Measurements from ENCODE around the gene SLC12A3. TPM values are rescaled to one million over a fixed set of nuclear protein-coding genes. Genes with fewer than 3 reads are reported as not detected.

Gene SLC12A3, protein sequence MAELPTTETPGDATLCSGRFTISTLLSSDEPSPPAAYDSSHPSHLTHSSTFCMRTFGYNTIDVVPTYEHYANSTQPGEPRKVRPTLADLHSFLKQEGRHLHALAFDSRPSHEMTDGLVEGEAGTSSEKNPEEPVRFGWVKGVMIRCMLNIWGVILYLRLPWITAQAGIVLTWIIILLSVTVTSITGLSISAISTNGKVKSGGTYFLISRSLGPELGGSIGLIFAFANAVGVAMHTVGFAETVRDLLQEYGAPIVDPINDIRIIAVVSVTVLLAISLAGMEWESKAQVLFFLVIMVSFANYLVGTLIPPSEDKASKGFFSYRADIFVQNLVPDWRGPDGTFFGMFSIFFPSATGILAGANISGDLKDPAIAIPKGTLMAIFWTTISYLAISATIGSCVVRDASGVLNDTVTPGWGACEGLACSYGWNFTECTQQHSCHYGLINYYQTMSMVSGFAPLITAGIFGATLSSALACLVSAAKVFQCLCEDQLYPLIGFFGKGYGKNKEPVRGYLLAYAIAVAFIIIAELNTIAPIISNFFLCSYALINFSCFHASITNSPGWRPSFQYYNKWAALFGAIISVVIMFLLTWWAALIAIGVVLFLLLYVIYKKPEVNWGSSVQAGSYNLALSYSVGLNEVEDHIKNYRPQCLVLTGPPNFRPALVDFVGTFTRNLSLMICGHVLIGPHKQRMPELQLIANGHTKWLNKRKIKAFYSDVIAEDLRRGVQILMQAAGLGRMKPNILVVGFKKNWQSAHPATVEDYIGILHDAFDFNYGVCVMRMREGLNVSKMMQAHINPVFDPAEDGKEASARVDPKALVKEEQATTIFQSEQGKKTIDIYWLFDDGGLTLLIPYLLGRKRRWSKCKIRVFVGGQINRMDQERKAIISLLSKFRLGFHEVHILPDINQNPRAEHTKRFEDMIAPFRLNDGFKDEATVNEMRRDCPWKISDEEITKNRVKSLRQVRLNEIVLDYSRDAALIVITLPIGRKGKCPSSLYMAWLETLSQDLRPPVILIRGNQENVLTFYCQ
- total RNA-seq (2014; rRNA removed; shearing (Covaris generic)): not detected in 2 replicates
- not detected in 2 replicates for polyA plus RNA-seq (2015; cell fraction: cytosol; rRNA removed)
- not detected in 2 replicates for polyA plus RNA-seq (2015; cell fraction: nucleus; rRNA removed)

DNA sequence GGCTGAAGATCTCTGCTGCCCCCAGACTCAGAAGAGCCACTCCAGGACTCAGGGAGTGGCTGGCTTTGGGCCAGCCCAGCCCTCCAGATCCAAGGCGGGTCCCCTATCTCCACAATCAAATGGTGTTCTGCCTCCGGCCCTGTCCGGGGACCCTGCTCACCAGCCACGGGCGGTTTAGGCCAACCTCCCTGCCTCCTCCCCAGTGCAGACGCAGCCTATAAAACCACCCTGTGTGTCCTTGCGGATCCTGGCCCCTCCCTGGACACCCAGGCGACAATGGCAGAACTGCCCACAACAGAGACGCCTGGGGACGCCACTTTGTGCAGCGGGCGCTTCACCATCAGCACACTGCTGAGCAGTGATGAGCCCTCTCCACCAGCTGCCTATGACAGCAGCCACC is at the start of gene SLC12A3:
Gene SLC12A3, plus strand, starts transcription at position 248 of the 400 bp plus-strand sequence. Its CDS starts 29 bp downstream, at position 277.
- no peak for DNase-seq (ENCODE audit: low read depth)

DNA sequence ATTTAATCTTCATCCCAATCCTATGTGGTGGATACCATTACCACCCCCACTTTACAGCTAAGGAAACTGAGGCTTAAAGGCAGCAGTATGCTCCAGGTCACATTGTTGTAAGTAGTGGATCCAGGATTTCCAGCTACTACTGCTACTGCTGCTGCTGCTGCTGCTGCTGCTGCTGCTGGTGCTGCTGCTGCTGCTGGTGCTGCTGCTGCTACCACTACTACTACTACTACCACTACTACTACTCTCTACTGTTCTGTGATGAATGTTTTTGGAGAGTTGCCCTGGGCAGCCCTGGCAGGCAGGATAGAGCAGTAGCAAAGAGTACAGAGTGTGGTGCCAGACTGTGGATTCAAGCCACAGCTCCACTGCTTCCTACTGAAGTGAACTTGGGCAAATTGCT is 49.3 kb upstream of the SLC12A3 start:
- no peak for DNase-seq (ENCODE audit: low read depth)

DNA sequence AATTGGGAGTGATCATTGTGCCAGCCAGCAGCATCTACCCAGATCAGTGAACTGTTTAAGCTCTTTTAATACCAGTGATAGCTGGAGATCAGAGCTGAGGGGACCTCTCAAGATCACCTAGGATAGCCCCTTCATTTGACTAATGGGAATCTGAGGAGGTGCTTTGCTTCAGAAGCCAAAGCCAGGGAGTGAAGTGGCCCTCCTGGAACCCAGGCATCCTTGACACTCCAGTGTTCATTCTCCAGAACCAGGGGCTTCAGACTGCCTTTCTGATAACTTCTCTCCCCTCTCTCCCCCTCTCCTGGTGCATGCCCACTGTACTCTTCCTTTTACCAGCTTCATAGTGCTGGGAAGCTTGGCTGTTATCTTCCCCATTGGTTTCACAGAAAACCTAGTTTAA is 48.0 kb upstream of the SLC12A3 start:
- no peak for DNase-seq (ENCODE audit: low read depth)

DNA sequence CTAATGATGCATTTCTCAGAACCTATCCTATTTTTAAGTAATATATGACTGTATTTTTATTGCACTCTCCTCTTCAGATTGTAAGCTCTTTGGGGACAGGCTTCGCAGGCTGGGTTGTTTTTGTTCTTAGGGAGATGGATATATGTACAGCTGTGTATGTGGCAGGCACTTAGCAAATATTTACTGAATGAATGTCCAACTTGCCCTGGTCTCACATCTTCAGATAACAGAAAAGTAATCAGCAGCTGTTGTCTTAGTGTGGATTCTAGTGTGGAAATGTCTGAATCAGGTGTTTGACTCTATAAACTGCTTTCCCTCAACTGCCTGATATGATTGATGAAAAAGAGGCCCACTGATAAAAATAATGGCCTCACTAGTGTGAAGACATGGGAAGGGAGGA is 47.1 kb upstream of the SLC12A3 start:
- DNase-seq (ENCODE audit: low read depth): no peak

DNA sequence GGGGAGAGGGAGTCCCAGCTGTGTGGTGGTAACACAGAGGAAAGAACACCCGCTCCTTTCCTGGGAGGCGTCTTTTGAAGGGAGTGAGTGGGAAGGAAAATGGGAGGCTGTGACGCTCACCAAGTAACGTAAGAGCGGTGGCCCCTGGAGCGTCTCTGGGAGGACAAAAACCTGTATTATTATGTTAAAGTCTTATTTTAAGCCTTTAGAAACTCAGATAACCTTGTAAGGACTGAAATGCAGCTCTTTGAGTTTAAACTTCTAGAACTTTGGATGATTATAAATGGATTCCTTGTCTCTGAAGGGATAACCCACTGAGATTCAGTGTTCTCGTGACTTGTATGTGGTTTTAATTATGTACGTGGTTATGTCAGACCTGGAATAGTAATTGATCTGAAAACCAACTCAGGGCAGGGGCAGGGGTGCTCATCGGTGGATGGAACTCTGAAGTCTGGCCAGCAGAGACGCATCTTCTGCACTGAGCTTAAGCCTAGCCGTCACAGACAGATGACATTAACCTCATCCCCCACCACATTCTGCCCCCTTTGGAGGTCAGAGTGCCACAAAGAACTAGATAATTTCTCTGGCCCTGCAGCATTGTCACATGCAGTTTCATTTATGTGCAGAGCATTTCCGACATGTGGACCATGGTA is 41.8 kb upstream of the SLC12A3 start:
- DNase-seq (ENCODE audit: low read depth): no peak

DNA sequence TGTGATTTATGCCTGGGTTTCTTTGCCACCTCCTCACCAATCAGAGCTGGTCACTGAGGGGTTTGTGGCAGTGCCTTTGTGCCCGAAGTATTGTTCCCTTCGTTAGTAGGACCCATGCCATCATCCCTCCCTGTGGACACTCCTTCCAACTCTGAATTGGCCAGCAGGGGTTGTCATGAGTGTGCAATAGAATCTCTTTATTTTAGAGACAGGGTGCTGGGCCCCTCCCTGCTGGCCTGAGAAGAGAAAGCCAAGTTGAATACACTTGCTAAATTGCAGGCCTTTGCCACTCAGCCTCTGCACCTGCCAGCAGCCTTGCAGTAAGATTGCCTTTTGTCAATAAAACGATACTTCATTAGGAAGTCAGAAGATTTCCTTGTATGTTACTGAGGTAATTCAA is 40.7 kb upstream of the SLC12A3 start:
- DNase-seq (ENCODE audit: low read depth): peak; percentile 10

DNA sequence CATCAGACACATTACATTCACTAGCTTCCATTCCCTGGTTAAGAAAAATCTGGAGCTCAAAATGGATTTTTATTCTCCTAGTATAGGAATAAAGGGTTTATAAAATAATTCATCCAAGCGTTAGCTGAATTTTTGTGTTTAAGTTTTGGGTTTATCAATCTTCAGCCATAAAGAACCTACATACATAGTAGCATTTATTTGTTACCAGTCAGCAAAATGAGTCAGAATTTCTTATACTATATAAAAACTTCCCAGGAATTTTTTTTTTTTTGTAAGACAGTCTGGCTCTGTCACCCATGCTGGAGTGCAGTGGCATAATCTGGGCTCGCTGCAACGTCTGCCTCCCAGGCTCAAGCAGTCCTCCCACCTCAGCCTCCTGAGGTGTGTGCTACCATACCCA is 40.2 kb upstream of the SLC12A3 start:
- no peak for DNase-seq (ENCODE audit: low read depth)

DNA sequence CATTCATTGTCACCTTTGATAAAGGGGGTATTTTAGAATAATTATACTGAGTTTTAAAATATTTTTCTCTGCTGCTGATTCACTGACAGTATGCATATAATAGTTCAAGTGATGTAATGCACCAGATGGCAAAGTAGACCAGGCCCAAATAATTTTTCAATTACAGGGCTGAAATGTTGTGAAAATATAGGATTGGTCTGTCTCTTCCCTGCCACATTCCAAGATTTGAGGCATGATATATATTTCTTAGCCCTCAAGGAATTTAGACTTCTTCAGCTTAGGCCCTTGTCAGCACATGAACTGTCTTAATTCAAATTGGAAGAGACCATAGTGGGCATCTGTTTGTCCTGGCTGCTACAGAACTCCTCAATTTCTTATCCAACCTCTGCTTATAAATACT is 39.2 kb upstream of the SLC12A3 start:
- no peak for DNase-seq (ENCODE audit: low read depth)

DNA sequence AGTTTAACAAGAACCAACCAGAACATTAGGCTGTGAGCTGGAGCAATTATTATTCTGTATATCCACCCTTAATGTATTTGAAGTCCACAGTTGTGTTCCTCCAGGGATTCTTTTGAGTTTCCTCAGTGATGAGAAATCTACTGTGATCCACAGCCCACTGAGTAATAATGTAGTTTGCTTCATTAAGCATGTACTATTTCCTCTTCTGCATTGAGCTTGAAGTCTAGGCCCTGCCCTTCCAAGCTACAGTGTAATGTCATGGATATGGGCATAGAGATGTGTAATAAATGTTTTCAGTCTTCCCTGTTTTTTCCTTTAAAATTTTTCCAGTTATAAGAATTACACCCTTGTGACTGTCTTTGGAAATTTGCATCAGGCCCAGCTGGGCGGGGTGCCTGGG is 36.4 kb upstream of the SLC12A3 start:
- DNase-seq (ENCODE audit: low read depth): no peak

DNA sequence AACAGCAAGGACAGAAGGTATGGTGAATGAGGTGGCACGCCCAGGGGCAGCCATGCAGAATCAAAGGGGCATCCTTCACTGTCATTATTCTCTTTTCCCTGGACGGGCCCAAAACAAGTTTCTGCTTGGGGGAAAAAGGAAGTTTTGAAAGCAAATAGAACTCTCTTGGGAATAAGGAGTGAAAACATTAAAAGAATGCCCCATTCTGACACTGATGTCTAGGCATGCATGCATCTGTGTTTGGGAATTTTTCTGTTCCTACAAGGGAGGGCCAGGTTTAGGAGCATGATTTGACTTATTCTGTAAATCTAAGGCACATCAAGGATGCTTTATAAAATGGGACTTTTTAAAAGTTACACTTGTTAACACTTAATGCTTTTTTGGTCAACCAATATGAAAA is 34.3 kb upstream of the SLC12A3 start:
- DNase-seq (ENCODE audit: low read depth): no peak

DNA sequence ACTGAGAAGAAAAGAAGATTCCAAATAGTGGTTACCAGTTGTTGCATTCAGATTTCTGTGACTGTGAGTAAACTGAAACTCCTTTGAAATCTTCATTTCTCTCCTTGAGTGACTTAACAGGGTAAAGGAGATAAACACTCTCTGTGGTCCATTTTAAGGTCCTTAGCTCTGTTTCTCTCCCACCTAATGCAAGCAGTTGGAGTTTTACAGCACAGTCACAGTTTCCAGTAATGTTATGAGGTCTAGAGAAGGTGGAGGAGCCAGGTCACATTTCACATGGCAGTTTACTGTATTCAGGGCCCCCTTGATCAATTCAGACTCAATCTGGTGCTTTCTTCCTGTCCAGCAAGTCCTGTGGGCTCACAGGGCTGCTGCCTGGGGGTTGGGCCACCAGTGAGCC is 32.2 kb upstream of the SLC12A3 start:
- DNase-seq (ENCODE audit: low read depth): no peak

DNA sequence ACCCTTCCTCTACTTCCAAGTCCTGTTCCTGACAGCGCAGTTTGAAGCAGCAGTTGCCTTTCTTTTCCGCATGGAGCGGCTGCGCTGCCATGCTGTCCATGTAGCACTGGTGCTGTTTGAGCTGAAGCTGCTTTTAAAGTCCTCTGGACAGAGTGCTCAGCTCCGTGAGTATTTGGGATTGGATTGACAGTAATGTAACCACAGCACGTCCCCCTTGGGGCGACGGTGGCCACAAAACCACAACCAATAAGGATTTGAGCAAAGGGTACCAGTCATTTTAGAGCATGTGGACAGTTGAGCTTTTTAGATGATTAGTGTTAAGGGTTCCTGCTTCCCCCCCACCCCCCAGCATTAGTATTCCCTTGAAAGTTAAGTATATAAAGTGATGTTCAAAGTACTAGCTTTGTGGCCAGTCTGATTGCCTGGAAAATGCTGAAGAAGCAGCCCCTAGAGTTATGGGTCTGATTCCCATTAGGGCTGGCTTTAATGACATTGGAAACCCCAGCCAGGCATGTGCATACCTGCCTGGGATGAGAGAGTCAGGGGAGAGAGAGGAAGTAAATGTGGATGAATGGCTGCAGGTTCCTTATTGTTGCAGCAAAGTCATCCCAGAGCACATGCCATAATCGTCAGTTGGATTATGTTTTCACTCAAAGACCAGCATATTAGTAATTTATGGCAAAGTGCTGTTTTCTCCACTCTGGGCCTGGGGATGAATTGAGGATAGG is 31.6 kb upstream of the SLC12A3 start:
- no peak for DNase-seq (ENCODE audit: low read depth)

DNA sequence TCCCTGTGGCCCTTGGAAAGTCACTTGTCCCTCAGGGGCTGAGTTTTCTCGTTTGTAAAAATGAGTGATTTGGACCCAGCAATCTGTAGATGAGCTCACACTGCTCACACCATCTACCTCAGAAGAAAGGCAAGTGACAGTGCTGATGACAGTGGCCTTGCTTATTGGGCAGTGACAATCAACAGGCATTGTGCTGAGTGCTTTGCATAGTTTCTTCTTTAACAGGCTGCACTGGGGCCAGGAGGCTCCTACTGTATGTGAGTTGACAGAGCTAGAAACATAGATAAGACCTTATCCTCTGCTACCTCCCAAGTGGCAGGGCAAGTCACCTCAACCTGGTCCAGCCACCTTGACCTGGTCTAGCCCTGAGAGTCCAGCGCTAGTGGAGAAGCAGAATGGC is 29.7 kb upstream of the SLC12A3 start:
- no peak for DNase-seq (ENCODE audit: low read depth)

DNA sequence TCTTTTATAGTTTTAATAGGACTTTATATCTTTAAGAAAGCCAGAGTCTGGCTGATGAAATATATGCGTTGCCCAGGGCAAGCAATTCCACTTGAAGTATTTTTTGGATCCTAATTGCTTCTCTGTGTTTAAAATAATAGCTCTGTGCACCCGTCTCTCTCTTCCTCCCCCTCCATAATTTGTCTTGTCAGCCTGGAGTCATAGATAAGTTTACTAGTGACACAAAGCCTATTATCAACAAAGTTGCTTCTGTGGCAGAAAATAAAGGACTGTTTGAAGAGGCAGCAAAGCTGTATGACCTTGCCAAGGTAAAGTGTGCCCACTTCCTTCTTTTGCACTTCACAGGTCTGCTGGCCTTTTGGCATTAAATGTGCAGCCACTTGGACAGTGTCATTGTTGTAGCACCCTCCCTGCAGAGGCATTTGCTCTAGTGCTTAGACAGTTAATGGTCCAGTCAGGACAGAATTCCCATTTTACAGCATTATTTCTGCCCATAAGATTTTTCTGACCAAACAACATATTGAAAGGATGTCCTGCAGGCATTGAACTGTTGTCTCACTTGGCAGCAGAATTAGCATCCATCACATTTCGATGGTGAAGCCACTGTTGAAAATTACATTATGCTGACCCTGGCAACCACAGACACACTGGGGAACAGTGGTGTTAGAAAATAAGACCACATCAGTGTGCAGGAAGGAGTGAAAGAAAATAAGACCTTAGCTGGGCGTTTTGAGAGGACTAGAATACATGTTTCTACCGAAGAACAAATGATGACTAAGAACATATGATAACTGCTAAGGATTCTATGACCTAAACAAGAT is 28.4 kb upstream of the SLC12A3 start:
- DNase-seq (ENCODE audit: low read depth): no peak

DNA sequence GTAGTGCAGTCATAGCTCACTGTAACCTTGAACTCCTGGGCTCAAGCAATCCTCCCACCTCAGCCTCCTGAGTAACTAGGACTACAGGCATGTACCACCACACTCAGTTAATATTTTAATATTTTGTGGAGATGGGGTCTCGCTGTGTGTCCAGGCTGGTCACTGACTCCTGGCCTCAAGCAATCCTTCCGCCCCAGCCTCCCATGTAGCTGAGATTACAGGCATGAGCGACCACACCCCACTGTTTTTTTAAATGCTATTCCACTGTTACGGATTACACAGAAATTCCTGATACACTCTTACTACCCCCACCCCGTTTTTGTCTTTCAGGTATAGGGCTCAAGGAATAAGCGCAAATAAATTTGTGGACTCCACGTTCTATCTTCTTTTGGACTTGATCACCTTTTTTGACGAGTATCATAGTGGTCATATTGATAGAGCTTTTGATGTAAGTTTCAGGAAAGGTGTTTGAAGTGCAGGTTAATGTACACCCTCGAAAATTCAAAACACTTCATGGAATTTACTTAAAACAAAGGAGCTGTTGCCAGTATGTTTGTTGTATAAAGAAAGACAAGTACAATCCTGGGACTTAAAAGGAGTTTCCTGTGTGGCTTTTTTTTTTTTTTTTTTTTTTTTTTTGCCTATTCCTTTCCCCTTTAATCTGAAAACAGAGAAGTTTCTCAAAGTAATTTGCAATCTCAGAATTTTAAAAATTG is 26.2 kb upstream of the SLC12A3 start:
- DNase-seq (ENCODE audit: low read depth): no peak

DNA sequence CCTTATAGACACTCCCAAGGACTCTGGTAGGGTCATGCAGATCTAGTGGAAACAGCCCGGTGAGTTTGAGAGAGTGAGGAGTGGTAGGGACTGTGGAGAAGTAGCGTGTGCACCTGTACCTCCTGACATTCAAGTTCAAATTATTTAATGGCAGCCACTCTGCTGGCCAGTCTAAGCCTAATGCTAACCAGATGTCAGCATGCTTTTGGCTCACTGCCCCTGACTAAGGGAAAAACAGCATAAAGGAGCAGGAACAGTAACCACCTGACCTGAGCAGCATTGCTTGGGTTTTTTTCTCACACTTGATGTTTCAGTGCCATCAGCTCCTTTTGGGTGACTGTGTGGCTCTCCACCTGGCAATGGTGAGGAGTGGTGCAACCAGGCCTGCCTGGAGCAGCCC is 23.8 kb upstream of the SLC12A3 start:
- DNase-seq (ENCODE audit: low read depth): no peak

DNA sequence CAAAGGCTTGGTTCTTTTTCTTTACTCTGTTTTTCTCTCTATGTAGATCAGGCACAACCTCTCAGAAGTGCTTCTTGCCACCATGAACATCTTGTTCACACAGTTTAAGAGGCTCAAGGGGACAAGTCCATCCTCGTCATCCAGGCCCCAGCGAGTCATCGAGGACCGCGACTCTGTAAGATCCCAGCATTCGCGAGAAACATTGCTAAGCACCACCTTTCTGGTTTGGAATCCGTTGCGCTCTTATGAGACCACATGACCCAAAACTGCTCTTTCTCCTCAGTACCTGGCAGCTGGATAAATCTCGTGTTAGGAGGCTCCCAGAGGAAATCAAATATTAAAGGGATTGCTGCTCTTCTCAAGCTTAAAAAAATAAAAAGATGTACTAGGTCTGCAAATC is 23.3 kb upstream of the SLC12A3 start:
- DNase-seq (ENCODE audit: low read depth): no peak

DNA sequence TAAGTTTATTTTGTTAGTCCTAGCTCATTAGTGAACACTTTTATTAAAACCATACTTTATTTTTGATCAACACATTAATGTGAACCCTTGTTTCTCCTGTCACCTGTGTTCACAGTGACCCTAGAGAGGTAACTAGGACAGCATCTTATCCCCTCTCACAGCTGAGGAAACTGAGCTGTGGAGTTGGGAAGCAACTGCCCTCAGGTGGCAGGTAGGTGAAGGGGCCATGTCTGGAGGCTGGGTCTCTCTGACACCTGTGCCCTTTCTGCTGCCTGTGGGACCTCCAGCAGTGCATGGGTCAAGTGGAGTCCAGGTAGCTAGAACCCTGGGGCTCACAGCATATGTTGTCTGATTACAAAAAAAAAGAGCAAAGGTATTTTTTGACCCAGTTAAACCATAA is 22.9 kb upstream of the SLC12A3 start:
- DNase-seq (ENCODE audit: low read depth): no peak

DNA sequence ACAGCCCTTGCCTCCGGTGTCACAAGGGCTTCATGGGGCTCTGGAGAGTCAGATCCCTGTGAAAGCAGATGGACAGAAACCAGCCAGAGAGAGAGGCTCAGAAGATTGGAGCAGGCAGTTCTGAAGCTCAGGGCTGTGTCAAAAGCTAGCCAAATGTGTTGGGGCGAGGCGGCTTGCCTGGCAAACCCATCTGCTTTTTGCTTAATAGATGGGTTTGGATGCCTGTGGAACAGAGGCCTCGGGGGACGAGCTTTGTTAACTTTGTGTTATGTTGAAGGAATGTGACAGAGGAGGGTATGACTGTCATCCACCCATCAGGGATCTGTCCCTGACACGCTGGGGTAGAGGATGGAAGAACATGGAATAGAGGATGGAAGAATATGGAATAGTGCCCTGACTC is 21.0 kb upstream of the SLC12A3 start:
- DNase-seq (ENCODE audit: low read depth): no peak

Measured in HT1080 (cell line).